Measurements from ENCODE around the gene MXD4.

- TF ChIP-seq CTCF (IDR thresholded peaks at IDR 0.05 in 4 of 5, conservative IDR thresholded peaks at IDR 0.05 in 1 of 5), result no peak
- TF ChIP-seq POLR2A (IDR thresholded peaks at IDR 0.05), result no peak
These were observed 13.8 kb upstream of the MXD4 start for GRCh38 chr4:2275546-2276251.
